Neuronal stem cell (in vitro differentiated cells): ENCODE measurements around the gene CALML6.

Source experiments
- DNase-seq: peaks from one replicate; pipeline ENCODE4 v3.0.0-alpha.2; 2013; ENCODE audit warnings: low spot score
- H2AFZ ChIP-seq: one replicate; pipeline ENCODE4 v1.6.1; 2013; ENCODE audit warnings: mild to moderate bottlenecking, low read length, inconsistent platforms
- H2AK5ac ChIP-seq: 2 replicates; pipeline ENCODE4 v1.6.1; 2013; ENCODE audit warnings: low read depth, mild to moderate bottlenecking, inconsistent platforms, low read length, moderate library complexity, mixed read lengths
- H2BK120ac ChIP-seq: 2 replicates; pipeline ENCODE4 v1.6.1; 2013; ENCODE audit warnings: low read depth, mild to moderate bottlenecking, inconsistent platforms, low read length, moderate library complexity, mixed read lengths
- H2BK12ac ChIP-seq: one replicate; pipeline ENCODE4 v1.6.1; 2013; ENCODE audit warnings: low read length, inconsistent platforms
- H2BK15ac ChIP-seq: 2 replicates; pipeline ENCODE4 v1.6.1; 2013; ENCODE audit warnings: mild to moderate bottlenecking, low read length, inconsistent platforms, mixed read lengths
- H2BK5ac ChIP-seq: one replicate; pipeline ENCODE4 v1.6.1; 2013; ENCODE audit warnings: inconsistent platforms, mild to moderate bottlenecking, low read length, moderate library complexity
- H3K14ac ChIP-seq: one replicate; pipeline ENCODE4 v1.6.1; 2013; ENCODE audit warnings: low read length, inconsistent platforms
- H3K18ac ChIP-seq: 2 replicates; pipeline ENCODE4 v1.6.1; 2013; ENCODE audit warnings: low read length, inconsistent platforms
- H3K23ac ChIP-seq: 2 replicates; pipeline ENCODE4 v1.6.1; 2013; ENCODE audit warnings: low read depth, mild to moderate bottlenecking, mixed read lengths, low read length, inconsistent platforms; ENCODE audit not compliant: poor library complexity
- H3K27ac ChIP-seq: replicated peaks from 3 replicates; pipeline ENCODE4 v1.5.1; 2013; ENCODE audit warnings: low read length, inconsistent platforms
- H3K27me3 ChIP-seq, 3 experiments: 2 replicates each; pipeline ENCODE4 v1.6.1; 2013; ENCODE audit warnings: low read length in 3 of 3, mild to moderate bottlenecking in 2 of 3, inconsistent platforms in 1 of 3, low read depth in 1 of 3, mixed read lengths in 1 of 3, moderate library complexity in 1 of 3; ENCODE audit not compliant: control insufficient read depth in 3 of 3, insufficient read depth in 3 of 3
- H3K36me3 ChIP-seq, 2 donors: replicated peaks in 1 of 2; 2 replicates each; pipeline ENCODE4 v1.6.1; 2013; ENCODE audit warnings: low read length in 2 of 2; ENCODE audit not compliant: control insufficient read depth in 2 of 2, insufficient read depth in 2 of 2
- H3K4ac ChIP-seq: 2 replicates; pipeline ENCODE4 v1.6.1; 2013; ENCODE audit warnings: inconsistent platforms, mild to moderate bottlenecking, low read length, moderate library complexity
- H3K4me1 ChIP-seq, 2 donors: 1 replicate in 1 of 2; 2 replicates in 1 of 2; pipeline ENCODE4 v1.6.1; 2013; ENCODE audit warnings: low read length in 2 of 2, low read depth in 1 of 2; ENCODE audit not compliant: control insufficient read depth in 2 of 2, insufficient read depth in 1 of 2
- H3K4me2 ChIP-seq: one replicate; pipeline ENCODE4 v1.6.1; 2013; ENCODE audit warnings: mild to moderate bottlenecking, low read length, inconsistent platforms; ENCODE audit not compliant: insufficient read depth, poor library complexity, severe bottlenecking
- H3K4me3 ChIP-seq, 2 donors: 2 replicates each; pipeline ENCODE4 v1.5.1; 2013; ENCODE audit warnings: low read length in 2 of 2, mild to moderate bottlenecking in 2 of 2, inconsistent platforms in 1 of 2, moderate library complexity in 1 of 2
- H3K79me1 ChIP-seq: one replicate; pipeline ENCODE4 v1.6.1; 2013; ENCODE audit warnings: low read depth, mild to moderate bottlenecking, inconsistent platforms, low read length, moderate library complexity
- H3K9ac ChIP-seq: one replicate; pipeline ENCODE4 v1.6.1; 2013; ENCODE audit warnings: mild to moderate bottlenecking, low read depth, low read length, inconsistent platforms; ENCODE audit not compliant: poor library complexity
- H3K9me3 ChIP-seq, 2 donors: replicated peaks in 1 of 2; 2 replicates each; pipeline versions ENCODE3 to v1.6.1; 2013; ENCODE audit warnings: low read length in 2 of 2, mild to moderate bottlenecking in 2 of 2, inconsistent platforms in 1 of 2, low read depth in 1 of 2, mixed read lengths in 1 of 2, moderate library complexity in 1 of 2; ENCODE audit not compliant: control insufficient read depth in 2 of 2, insufficient read depth in 1 of 2
- H4K8ac ChIP-seq: one replicate; pipeline ENCODE4 v1.6.1; 2013; ENCODE audit warnings: low read depth, mild to moderate bottlenecking, inconsistent platforms, low read length, moderate library complexity
- H4K91ac ChIP-seq: one replicate; pipeline ENCODE4 v1.6.1; 2013; ENCODE audit warnings: low read length, low read depth, mild to moderate bottlenecking, inconsistent platforms; ENCODE audit not compliant: poor library complexity
- WGBS, 2 donors: extraction: QIAGEN DNeasy Blood & Tissue Kit; methylation state at CpG; one replicate each; pipeline ENCODE4 v1.1.7; 2013; ENCODE audit warnings: missing lambda C conversion rate in 2 of 2, mixed read lengths in 1 of 2; ENCODE audit not compliant: insufficient read length in 2 of 2, insufficient replicate concordance in 1 of 2; ENCODE audit errors: extremely low coverage in 2 of 2; 5-methylcytosine and 5-hydroxymethylcytosine counted together

CALML6 gene

DNA sequence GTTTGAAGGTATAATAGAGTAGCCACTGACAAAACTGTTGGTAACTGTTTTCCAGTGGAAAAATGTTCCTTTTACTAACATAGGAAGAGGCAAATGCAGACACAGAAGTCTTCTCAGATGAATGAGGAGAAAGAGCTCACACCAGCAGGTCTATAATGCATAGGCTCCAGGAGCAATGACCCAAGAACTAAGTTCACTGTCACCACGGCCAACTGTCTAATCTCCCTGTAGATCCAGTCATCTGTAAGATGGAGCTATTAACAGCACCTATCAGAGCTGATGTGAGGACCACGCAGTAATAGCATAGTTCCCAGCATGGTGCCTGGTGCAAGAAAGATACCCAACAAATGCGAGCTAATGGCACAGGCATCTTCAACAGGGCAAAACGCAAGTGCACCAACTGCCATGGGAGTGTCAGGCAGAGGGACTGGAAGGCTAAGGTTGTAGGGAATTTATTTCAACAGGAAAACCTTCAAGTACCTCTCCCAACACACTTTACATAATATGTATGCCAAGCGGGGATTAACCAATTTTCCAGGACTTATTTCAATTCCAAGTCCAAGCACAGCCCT, 37.1 kb upstream of the CALML6 start:
- Histone ChIP-seq H3K9me3 (peaks cover 1 to 50% of the 10 kb centered on the region in 2 donors), H3K27me3 (no peaks in the 10 kb centered on the region)

DNA sequence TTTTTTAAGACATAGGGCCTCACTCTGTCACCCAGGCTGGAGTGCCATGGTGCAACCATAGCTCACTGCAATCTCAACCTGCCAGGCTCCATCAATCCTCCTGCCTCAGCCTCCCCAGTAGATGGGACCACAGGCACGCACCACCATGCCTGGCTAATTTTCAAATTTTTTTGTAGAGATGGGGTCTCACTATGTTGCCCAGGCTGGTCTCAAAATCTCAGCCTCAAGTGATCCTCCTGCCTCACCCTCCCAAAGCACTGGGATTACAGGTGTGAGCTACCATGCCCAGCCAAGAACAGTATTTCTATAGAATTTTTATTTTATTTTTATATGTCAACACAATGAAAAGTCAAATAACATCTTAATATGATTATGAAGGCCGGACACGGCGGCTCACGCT, 35.1 kb upstream of the CALML6 start:
- H3K27ac ChIP-seq: no peak overlapping the region
- peaks cover 0 to 41% of the 10 kb centered on the region in 2 donors for H3K9me3 ChIP-seq
- H3K36me3 ChIP-seq: peaks cover 19 to 86% of the 10 kb centered on the region in 2 donors
- no peak overlapping the region for H3K14ac ChIP-seq
- no peak overlapping the region for H4K8ac ChIP-seq
- DNase-seq: no peak
- no peak overlapping the region for H3K9ac ChIP-seq
- no peaks in the 10 kb centered on the region for H3K79me1 ChIP-seq
- no peak overlapping the region for H2BK15ac ChIP-seq
- H3K27me3 ChIP-seq: no peaks in the 10 kb centered on the region
- H2AFZ ChIP-seq: no peak overlapping the region
- H3K4me1 ChIP-seq: peaks cover 0 to 4% of the 10 kb centered on the region in 2 donors
- no peak overlapping the region for H2BK5ac ChIP-seq
- no peak overlapping the region for H2AK5ac ChIP-seq
- H3K4me2 ChIP-seq: no peak overlapping the region
- no peak overlapping the region for H3K4ac ChIP-seq
- no peak overlapping the region for H3K23ac ChIP-seq
- WGBS, 2 donors: no CpG with 5 or more reads among the region's 5 CpGs
- H4K91ac ChIP-seq: no peak overlapping the region
- no peak overlapping the region for H3K4me3 ChIP-seq
- H2BK12ac ChIP-seq: no peak overlapping the region
- H2BK120ac ChIP-seq: no peak overlapping the region
- H3K18ac ChIP-seq: no peak overlapping the region

More for the DNA sequence above, 37.1 kb upstream of the CALML6 start:
- Histone ChIP-seq H3K4me3 (no peak overlapping the region), H2BK120ac (no peak overlapping the region), H3K4me2 (no peak overlapping the region), H2AK5ac (no peak overlapping the region), H4K91ac (no peak overlapping the region), H2BK15ac (no peak overlapping the region), H3K18ac (no peak overlapping the region), H3K14ac (no peak overlapping the region), H3K36me3 (peaks cover 31 to 91% of the 10 kb centered on the region in 2 donors), H3K9ac (no peak overlapping the region), H3K79me1 (peaks cover 2% of the 10 kb centered on the region), H3K4ac (no peak overlapping the region), H3K27ac (no peak overlapping the region), H3K23ac (no peak overlapping the region), H2AFZ (no peak overlapping the region), H3K4me1 (peaks cover 0 to 4% of the 10 kb centered on the region in 2 donors), H2BK5ac (no peak overlapping the region), H4K8ac (no peak overlapping the region), H2BK12ac (no peak overlapping the region)
- WGBS, 2 donors: no CpG with 5 or more reads among the region's 5 CpGs
- no peak for DNase-seq

DNA sequence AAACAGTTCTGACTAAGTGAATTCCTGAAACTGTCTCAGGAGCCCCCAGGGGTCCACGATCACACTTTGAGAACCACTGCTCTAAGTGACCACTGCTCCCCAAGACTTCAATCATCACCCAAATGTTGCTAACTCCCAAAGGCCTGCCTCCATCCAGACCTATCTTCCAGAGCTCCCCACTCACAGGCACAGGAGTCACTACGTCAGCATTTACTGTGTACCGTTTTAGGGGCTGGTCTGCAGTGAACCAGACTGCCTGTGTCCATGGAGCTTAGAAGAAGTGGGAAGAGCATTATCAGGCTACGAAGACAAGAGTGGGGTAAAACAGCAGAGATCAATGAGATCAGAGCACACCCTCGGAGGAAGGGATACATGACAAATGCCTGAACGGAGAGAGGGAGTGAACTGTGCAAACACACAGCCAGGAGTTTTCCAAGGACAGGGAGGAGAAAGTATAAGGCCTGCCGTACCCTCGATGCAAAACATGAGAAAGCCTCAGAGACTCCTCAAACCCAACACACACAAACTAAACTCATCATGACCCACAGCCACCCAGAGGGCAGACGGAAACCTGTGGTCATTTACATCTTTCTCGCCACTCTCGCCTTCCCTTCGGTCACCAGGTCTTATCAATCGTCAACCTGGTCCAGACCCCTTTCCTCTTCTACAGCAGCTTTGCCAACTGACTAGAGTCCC, 34.3 kb upstream of the CALML6 start:
- no CpG with 5 or more reads among the region's 13 CpGs for WGBS, 2 donors

DNA sequence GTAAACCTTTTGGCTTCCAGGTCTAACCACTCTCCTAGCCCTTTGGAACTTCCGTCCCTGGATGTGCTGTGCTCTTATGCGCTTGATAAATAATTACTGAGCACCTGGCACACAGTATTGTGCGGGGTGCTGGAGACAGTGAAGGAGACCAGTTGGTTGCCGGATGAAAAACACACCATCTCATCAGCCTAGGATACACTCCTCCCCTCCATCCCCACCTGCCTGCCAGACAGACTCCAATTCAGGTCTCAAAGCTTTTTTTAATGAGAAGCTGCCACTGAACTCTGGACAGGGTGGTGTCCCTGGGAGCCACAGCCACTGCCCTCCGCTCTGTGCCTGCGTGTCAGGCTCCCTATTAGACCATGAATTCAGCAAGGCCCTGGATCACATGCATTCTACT, 33.3 kb upstream of the CALML6 start:
- WGBS, 2 donors: no CpG with 5 or more reads among the region's 6 CpGs
- Histone ChIP-seq H2AFZ (no peak overlapping the region), H3K4me1 (peaks cover 0 to 4% of the 10 kb centered on the region in 2 donors), H3K4ac (no peak overlapping the region), H3K4me2 (no peak overlapping the region), H3K4me3 (no peak overlapping the region), H2BK12ac (no peak overlapping the region), H2BK5ac (no peak overlapping the region), H3K9me3 (peaks cover 0 to 31% of the 10 kb centered on the region in 2 donors), H3K79me1 (no peaks in the 10 kb centered on the region), H2BK120ac (no peak overlapping the region), H3K23ac (no peak overlapping the region), H3K18ac (no peak overlapping the region), H3K9ac (no peak overlapping the region), H2AK5ac (no peak overlapping the region), H2BK15ac (no peak overlapping the region), H4K8ac (no peak overlapping the region), H3K14ac (no peak overlapping the region), H3K36me3 (peaks cover 5 to 79% of the 10 kb centered on the region in 2 donors), H4K91ac (no peak overlapping the region), H3K27me3 (no peaks in the 10 kb centered on the region), H3K27ac (no peak overlapping the region)
- DNase-seq: no peak

More for the DNA sequence above, 34.3 kb upstream of the CALML6 start:
- Histone ChIP-seq H3K9ac (no peak overlapping the region), H2BK5ac (no peak overlapping the region), H2BK12ac (no peak overlapping the region), H3K4ac (no peak overlapping the region), H3K18ac (no peak overlapping the region), H3K27ac (no peak overlapping the region), H2BK15ac (no peak overlapping the region), H3K79me1 (no peaks in the 10 kb centered on the region), H2AK5ac (no peak overlapping the region), H4K91ac (no peak overlapping the region), H3K23ac (no peak overlapping the region), H4K8ac (no peak overlapping the region), H2BK120ac (no peak overlapping the region), H3K9me3 (peaks cover 0 to 34% of the 10 kb centered on the region in 2 donors), H3K14ac (no peak overlapping the region), H3K27me3 (no peaks in the 10 kb centered on the region), H3K36me3 (peaks cover 13 to 83% of the 10 kb centered on the region in 2 donors), H3K4me2 (no peak overlapping the region), H2AFZ (no peak overlapping the region), H3K4me3 (no peak overlapping the region), H3K4me1 (peaks cover 0 to 4% of the 10 kb centered on the region in 2 donors)
- DNase-seq: no peak
